ENCODE results near the gene MUC5B.
"Not testable (repeated sequence)": the region's sequence is repeated elsewhere in the genome, so short reads cannot be mapped to it uniquely, and the experiment has no call there.

MUC5B gene, protein sequence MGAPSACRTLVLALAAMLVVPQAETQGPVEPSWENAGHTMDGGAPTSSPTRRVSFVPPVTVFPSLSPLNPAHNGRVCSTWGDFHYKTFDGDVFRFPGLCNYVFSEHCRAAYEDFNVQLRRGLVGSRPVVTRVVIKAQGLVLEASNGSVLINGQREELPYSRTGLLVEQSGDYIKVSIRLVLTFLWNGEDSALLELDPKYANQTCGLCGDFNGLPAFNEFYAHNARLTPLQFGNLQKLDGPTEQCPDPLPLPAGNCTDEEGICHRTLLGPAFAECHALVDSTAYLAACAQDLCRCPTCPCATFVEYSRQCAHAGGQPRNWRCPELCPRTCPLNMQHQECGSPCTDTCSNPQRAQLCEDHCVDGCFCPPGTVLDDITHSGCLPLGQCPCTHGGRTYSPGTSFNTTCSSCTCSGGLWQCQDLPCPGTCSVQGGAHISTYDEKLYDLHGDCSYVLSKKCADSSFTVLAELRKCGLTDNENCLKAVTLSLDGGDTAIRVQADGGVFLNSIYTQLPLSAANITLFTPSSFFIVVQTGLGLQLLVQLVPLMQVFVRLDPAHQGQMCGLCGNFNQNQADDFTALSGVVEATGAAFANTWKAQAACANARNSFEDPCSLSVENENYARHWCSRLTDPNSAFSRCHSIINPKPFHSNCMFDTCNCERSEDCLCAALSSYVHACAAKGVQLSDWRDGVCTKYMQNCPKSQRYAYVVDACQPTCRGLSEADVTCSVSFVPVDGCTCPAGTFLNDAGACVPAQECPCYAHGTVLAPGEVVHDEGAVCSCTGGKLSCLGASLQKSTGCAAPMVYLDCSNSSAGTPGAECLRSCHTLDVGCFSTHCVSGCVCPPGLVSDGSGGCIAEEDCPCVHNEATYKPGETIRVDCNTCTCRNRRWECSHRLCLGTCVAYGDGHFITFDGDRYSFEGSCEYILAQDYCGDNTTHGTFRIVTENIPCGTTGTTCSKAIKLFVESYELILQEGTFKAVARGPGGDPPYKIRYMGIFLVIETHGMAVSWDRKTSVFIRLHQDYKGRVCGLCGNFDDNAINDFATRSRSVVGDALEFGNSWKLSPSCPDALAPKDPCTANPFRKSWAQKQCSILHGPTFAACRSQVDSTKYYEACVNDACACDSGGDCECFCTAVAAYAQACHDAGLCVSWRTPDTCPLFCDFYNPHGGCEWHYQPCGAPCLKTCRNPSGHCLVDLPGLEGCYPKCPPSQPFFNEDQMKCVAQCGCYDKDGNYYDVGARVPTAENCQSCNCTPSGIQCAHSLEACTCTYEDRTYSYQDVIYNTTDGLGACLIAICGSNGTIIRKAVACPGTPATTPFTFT (N-terminal part only)

DNA sequence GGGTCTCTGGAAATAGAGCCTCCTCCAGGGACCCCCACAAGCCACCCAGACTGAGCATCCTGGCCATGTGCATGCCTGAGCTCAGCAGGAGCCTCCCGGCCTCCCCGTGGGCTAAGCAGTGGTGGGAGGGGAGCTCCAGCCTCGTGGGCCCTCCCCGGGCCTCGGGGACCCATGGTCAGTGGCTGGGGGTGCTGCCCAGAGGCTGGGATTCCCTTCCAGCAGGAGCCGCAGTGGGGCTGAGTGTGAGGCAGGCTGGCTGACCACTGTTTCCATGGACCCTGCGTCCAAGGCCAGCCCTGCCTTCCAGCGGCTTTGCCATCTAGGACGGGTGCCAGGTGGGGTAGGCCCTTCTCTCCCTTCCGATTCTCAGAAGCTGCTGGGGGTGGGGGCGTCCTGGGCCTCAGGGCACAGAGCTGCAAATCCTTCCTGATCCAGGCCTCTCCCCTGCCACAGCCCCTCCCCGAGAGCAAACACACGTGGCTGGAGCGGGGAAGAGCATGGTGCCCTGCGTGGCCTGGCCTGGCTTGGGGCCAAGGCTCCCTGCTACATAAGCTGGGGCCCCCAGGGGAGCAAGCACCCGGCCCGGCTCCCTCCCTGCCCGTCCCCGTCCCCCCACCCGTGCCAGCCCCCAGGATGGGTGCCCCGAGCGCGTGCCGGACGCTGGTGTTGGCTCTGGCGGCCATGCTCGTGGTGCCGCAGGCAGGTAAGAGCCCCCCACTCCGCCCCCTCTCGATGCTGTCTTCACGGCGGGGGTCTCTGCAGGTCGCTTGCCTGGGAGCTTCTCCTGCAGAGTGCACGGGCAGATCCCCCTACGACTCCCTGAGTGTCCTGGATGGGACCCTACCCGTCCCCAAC is at the start of gene MUC5B:
MUC5B (plus strand) TSS at position 576 of the 855 bp plus-strand sequence; CDS start at position 634, 58 bp downstream.
- Histone ChIP-seq H3K36me3 (ENCODE audit: control insufficient read depth, insufficient read depth, low read length) (no peaks in the 10 kb centered on the region), H3K27ac (ENCODE audit: low read depth, low read length) (no peak within 1 kb of the TSS), H3K9ac (ENCODE audit: low read depth, low read length) (no peak within 1 kb of the TSS), H3K4me3 (ENCODE audit: low read depth, low read length) (no peak within 1 kb of the TSS), H3K27me3 (ENCODE audit: control insufficient read depth, insufficient read depth, low read length) (no peaks in the 10 kb centered on the region), H3K4me1 (ENCODE audit: control insufficient read depth, insufficient read depth, low read length) (no peaks in the 10 kb centered on the region; the same call in 1 of the 2 replicates), H3K9me3 (ENCODE audit: control insufficient read depth, insufficient read depth, low read length) (no peaks in the 10 kb centered on the region)

DNA sequence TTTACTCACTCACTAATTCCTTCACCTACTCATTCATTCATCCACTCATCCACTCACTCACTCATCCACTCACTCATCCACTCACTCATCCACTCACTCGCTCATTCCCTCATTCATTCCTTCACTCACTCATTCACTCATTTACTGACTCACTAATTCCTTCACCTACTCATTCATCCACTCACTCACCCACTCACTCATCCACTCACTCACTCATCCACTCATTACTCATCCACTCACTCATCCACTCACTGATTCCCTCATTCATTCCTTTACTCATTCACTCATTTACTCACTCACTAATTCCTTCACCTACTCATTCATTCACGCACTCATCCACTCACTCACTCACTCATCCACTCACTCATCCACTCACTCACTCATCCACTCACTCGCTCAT is 49.5 kb upstream of the MUC5B start:
- peaks cover 18% of the 10 kb centered on the region for H3K9me3 ChIP-seq (ENCODE audit: control insufficient read depth, insufficient read depth, low read length)
- not testable (repeated sequence) for H3K4me1 ChIP-seq (ENCODE audit: control insufficient read depth, insufficient read depth, low read length); H3K27me3 ChIP-seq (ENCODE audit: control insufficient read depth, insufficient read depth, low read length); H3K36me3 ChIP-seq (ENCODE audit: control insufficient read depth, insufficient read depth, low read length); H3K9ac ChIP-seq (ENCODE audit: low read depth, low read length); H3K27ac ChIP-seq (ENCODE audit: low read depth, low read length); H3K4me3 ChIP-seq (ENCODE audit: low read depth, low read length)

DNA sequence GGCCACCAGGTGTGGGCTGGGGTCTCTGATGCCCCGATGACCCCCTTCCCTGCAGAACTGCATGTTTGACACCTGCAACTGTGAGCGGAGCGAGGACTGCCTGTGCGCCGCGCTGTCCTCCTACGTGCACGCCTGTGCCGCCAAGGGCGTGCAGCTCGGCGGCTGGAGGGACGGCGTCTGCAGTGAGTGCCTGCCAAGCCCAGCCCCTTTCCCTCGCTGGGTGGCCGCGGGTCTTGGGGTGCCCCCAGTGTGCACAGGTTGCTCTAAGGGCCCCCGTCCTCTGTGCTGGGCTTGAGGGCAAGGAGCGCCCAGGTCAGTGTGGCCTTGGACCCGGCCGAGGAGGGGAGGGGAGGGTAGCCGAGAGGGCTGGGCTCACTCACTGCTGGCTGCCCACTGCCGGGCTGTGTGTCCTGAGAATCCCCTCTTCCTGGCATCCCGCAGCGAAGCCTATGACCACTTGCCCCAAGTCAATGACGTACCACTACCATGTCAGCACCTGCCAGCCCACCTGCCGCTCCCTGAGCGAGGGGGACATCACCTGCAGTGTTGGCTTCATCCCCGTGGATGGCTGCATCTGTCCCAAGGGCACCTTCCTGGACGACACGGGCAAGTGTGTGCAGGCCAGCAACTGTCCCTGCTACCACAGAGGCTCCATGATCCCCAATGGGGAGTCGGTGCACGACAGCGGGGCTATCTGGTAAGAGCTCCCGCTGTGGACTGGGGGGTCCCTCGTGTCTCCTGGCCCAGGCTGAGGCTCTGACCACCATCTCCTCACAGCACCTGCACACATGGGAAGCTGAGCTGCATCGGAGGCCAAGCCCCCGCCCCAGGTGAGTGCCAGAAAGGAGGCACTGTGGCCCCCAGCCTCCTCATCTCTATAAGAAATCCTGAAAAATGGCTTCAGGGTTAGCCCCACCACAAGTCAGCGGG is 48.2 kb upstream of the MUC5B start:
- peaks cover 18% of the 10 kb centered on the region for H3K9me3 ChIP-seq (ENCODE audit: control insufficient read depth, insufficient read depth, low read length)
- H3K4me1 ChIP-seq (ENCODE audit: control insufficient read depth, insufficient read depth, low read length): no peaks in the 10 kb centered on the region
- no peaks in the 10 kb centered on the region for H3K27me3 ChIP-seq (ENCODE audit: control insufficient read depth, insufficient read depth, low read length)
- H3K9ac ChIP-seq (ENCODE audit: low read depth, low read length): no peak overlapping the region
- no peak overlapping the region for H3K27ac ChIP-seq (ENCODE audit: low read depth, low read length)
- no peaks in the 10 kb centered on the region for H3K36me3 ChIP-seq (ENCODE audit: control insufficient read depth, insufficient read depth, low read length)
- H3K4me3 ChIP-seq (ENCODE audit: low read depth, low read length): no peak overlapping the region

DNA sequence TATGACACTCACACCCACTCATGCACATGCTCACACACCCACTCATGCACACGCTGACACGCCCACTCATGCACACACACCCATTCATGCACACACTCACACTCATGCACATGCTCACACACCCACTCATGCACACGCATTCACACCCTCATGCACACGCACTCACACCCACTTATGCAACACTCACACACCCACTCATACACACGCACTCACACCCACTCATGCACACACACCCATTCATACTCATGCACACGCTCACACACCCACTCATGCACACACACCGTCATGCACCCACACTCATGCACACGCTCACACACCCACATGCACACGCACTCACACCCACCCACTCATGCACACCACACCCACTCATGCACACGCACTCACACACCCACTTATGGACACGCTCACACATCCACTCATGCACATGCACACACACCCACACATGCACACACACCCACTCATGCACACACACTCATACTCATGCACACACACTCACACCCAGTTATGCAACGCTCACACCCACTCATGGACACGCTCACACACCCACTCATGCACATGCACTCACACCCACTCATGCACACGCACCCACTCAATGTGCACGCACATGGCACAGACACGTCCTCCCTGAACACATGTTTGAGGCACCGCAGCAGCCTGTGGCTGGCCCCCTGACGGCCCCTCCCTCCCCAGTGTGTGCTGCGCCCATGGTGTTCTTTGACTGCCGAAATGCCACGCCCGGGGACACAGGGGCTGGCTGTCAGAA is 47.2 kb upstream of the MUC5B start:
- H3K9me3 ChIP-seq (ENCODE audit: control insufficient read depth, insufficient read depth, low read length): peaks cover 16% of the 10 kb centered on the region

DNA sequence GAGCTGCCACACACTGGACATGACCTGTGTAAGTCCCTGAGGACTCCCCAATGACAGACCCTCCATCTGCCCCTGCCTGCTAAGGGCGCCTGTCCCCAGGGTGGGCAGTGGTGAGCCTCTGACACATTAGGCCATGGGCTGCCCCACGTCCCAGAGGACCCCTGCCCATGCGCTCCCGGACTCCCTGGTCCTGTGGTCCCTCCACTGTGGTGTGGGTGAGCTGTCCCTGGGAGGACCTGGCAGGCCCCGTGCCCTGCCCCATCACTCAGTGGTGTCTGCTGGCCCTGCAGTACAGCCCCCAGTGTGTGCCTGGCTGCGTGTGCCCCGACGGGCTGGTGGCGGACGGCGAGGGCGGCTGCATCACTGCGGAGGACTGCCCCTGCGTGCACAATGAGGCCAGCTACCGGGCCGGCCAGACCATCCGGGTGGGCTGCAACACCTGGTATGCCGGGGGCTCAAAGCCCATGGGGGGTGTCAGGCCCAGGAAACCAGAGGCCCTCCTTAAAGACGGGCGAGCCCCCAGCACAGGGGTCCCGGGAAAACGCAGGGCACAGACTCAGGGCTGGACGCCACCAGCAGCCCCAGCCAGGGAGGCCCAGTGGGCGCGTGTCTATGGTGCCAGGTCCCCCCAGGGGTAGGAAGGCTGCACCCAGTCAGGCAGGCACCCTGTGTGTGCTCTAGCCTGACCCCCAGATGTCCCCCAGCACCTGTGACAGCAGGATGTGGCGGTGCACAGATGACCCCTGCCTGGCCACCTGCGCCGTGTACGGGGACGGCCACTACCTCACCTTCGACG is 46.4 kb upstream of the MUC5B start:
- no peaks in the 10 kb centered on the region for H3K27me3 ChIP-seq (ENCODE audit: control insufficient read depth, insufficient read depth, low read length)
- H3K9ac ChIP-seq (ENCODE audit: low read depth, low read length): no peak overlapping the region
- no peaks in the 10 kb centered on the region for H3K4me1 ChIP-seq (ENCODE audit: control insufficient read depth, insufficient read depth, low read length)
- H3K27ac ChIP-seq (ENCODE audit: low read depth, low read length): no peak overlapping the region
- 0 out of 2 replicates have a peak, but pooled peaks cover 11% of the 10 kb centered on the region for H3K9me3 ChIP-seq (ENCODE audit: control insufficient read depth, insufficient read depth, low read length)
- H3K4me3 ChIP-seq (ENCODE audit: low read depth, low read length): no peak overlapping the region
- no peaks in the 10 kb centered on the region for H3K36me3 ChIP-seq (ENCODE audit: control insufficient read depth, insufficient read depth, low read length)

More for the DNA sequence above, 47.2 kb upstream of the MUC5B start:
- Histone ChIP-seq H3K27ac (ENCODE audit: low read depth, low read length) (no peak overlapping the region), H3K36me3 (ENCODE audit: control insufficient read depth, insufficient read depth, low read length) (no peaks in the 10 kb centered on the region), H3K9ac (ENCODE audit: low read depth, low read length) (no peak overlapping the region), H3K4me1 (ENCODE audit: control insufficient read depth, insufficient read depth, low read length) (no peaks in the 10 kb centered on the region), H3K4me3 (ENCODE audit: low read depth, low read length) (no peak overlapping the region), H3K27me3 (ENCODE audit: control insufficient read depth, insufficient read depth, low read length) (no peaks in the 10 kb centered on the region)

DNA sequence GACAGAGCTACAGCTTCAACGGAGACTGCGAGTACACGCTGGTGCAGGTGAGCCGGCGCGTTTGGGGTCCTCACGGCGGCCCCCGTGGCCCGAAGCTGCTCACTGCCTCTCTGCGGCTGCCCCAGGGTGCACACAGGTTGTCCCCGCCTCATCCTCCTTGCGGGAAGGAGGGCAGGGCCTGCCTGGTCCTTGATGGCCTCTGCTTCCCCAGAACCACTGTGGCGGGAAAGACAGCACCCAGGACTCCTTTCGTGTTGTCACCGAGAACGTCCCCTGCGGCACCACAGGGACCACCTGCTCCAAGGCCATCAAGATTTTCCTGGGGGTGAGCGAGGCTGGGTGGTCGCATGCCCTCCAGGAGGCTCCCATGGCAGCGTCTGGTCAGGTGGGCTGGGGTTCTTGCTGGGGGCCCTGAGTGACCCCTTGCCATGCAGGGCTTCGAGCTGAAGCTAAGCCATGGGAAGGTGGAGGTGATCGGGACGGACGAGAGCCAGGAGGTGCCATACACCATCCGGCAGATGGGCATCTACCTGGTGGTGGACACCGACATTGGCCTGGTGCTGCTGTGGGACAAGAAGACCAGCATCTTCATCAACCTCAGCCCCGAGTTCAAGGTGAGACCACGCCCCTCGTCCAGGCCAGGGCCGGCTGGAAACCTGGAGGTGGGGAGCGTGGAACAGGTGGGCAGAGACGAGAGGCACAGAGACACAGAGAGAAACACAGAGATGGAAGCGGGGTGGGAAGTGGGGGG is 45.7 kb upstream of the MUC5B start:
- no peak overlapping the region for H3K9ac ChIP-seq (ENCODE audit: low read depth, low read length)
- H3K27me3 ChIP-seq (ENCODE audit: control insufficient read depth, insufficient read depth, low read length): no peaks in the 10 kb centered on the region
- no peaks in the 10 kb centered on the region for H3K4me1 ChIP-seq (ENCODE audit: control insufficient read depth, insufficient read depth, low read length)
- no peak overlapping the region for H3K27ac ChIP-seq (ENCODE audit: low read depth, low read length)
- H3K4me3 ChIP-seq (ENCODE audit: low read depth, low read length): no peak overlapping the region
- H3K36me3 ChIP-seq (ENCODE audit: control insufficient read depth, insufficient read depth, low read length): no peaks in the 10 kb centered on the region
- 0 out of 2 replicates have a peak, but pooled peaks cover 11% of the 10 kb centered on the region for H3K9me3 ChIP-seq (ENCODE audit: control insufficient read depth, insufficient read depth, low read length)

DNA sequence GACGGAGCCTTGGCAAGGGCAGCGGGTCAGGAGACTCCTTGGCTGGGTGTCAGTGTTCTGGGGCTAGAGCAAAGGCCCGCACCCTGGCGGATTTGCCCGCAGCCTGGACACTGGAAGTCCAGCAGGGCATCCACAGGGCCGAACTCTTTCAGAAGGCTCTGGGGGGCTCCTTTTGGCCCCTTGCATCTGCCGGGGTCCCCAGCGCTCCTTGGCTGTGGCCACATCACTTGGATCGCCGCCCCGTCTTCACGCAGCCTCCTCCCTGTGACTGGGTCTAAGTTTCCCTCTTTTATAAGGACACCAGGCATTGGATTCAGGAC is 45.1 kb upstream of the MUC5B start:
- no peak overlapping the region for H3K4me3 ChIP-seq (ENCODE audit: low read depth, low read length)
- no peak overlapping the region for H3K9ac ChIP-seq (ENCODE audit: low read depth, low read length)
- H3K36me3 ChIP-seq (ENCODE audit: control insufficient read depth, insufficient read depth, low read length): no peaks in the 10 kb centered on the region
- 0 out of 2 replicates have a peak, but pooled peaks cover 11% of the 10 kb centered on the region for H3K9me3 ChIP-seq (ENCODE audit: control insufficient read depth, insufficient read depth, low read length)
- H3K27ac ChIP-seq (ENCODE audit: low read depth, low read length): no peak overlapping the region
- H3K27me3 ChIP-seq (ENCODE audit: control insufficient read depth, insufficient read depth, low read length): no peaks in the 10 kb centered on the region
- no peaks in the 10 kb centered on the region for H3K4me1 ChIP-seq (ENCODE audit: control insufficient read depth, insufficient read depth, low read length)

DNA sequence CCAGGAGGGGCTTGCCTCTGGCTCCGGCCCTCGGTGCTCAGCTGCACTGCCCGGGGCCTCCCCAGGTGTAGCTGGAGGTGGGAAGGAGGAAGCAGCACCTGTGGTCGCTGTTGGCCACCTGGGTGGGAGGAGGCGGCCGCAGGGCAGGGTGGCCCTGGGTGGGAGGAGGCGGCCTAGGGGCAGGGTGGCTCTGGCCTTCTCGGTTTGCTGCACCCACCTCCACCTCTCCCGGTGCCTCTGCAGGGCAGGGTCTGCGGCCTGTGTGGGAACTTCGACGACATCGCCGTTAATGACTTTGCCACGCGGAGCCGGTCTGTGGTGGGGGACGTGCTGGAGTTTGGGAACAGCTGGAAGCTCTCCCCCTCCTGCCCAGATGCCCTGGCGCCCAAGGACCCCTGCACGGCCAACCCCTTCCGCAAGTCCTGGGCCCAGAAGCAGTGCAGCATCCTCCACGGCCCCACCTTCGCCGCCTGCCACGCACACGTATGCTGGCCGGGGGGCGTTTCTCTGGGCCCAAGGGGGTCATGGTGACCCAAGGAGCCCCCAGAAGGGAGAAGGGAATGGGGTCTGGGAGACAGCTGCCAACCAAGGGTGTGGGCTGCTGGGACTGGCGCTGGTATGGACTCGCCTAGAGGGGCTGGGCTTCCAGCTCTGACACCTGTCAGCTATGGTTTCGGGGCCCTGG is 44.5 kb upstream of the MUC5B start:
- Histone ChIP-seq H3K27me3 (ENCODE audit: control insufficient read depth, insufficient read depth, low read length) (no peaks in the 10 kb centered on the region), H3K36me3 (ENCODE audit: control insufficient read depth, insufficient read depth, low read length) (no peaks in the 10 kb centered on the region), H3K4me3 (ENCODE audit: low read depth, low read length) (no peak overlapping the region), H3K9me3 (ENCODE audit: control insufficient read depth, insufficient read depth, low read length) (0 out of 2 replicates have a peak, but pooled peaks cover 11% of the 10 kb centered on the region), H3K27ac (ENCODE audit: low read depth, low read length) (no peak overlapping the region), H3K9ac (ENCODE audit: low read depth, low read length) (no peak overlapping the region), H3K4me1 (ENCODE audit: control insufficient read depth, insufficient read depth, low read length) (no peaks in the 10 kb centered on the region)

Data from HUES48 (cell line).